Activated CD8-positive, alpha-beta memory T cell treated with anti-CD3 and anti-CD28 coated beads for 1 hour (primary cell): ENCODE data around the gene NUP153.
A peak's percentile ranks its signal among the peaks of the same experiment; 100 is the strongest.
"Not testable (repeated sequence)": the region's sequence is repeated elsewhere in the genome, so short reads cannot be mapped to it uniquely, and the experiment has no call there.

Source experiments
- DNase-seq, 2 donors: peaks; one replicate each; pipeline ENCODE4 v3.0.0-alpha.2; 2020; ENCODE audit warnings: low read depth in 1 of 2; ENCODE audit errors: extremely low read depth in 1 of 2

NUP153 gene

GRCh38 chr6:17612048-17612447 is 94.7 kb downstream of the NUP153 start:
- DNase-seq, result no peak

GRCh38 chr6:17610835-17611234 is 95.9 kb downstream of the NUP153 start:
- no peak for DNase-seq

GRCh38 chr6:17606606-17607005 is 100.1 kb downstream of the NUP153 start:
- no peak for DNase-seq

GRCh38 chr6:17602888-17603287 is 103.8 kb downstream of the NUP153 start:
- DNase-seq, result no peak

GRCh38 chr6:17601386-17601703 is 105.4 kb downstream of the NUP153 start:
- no peak for DNase-seq

GRCh38 chr6:17600527-17601385 is 106.0 kb downstream of the NUP153 start:
- DNase-seq, result peak in 1 of 2 donors; percentile 25

GRCh38 chr6:17599877-17600526 is 106.7 kb downstream of the NUP153 start, which contains the start of gene FAM8A1:
TSS of gene FAM8A1 (plus strand) at chr6:17600302. CDS start at chr6:17600410, 108 bp downstream.
- DNase-seq, result peak; percentile 91 to 97

- DNase-seq, result no peak
Observed at GRCh38 chr6:17596085-17596484, 110.6 kb downstream of the NUP153 start.

- DNase-seq, result no peak
Observed at GRCh38 chr6:17593246-17593645, 113.5 kb downstream of the NUP153 start.

GRCh38 chr6:17591287-17591686 is 115.4 kb downstream of the NUP153 start:
- no peak for DNase-seq

GRCh38 chr6:17589406-17590096 is 117.2 kb downstream of the NUP153 start:
- no peak for DNase-seq

- no peak for DNase-seq
Observed at GRCh38 chr6:17588011-17588410, 118.7 kb downstream of the NUP153 start.

- DNase-seq, result not testable (repeated sequence)
Observed at GRCh38 chr6:17586623-17587022, 120.1 kb downstream of the NUP153 start.

GRCh38 chr6:17585766-17586490 is 120.8 kb downstream of the NUP153 start:
- no peak for DNase-seq

GRCh38 chr6:17584241-17584803 is 122.4 kb downstream of the NUP153 start:
- DNase-seq, result no peak

GRCh38 chr6:17583811-17584210 is 122.9 kb downstream of the NUP153 start:
- DNase-seq, result no peak

- DNase-seq, result not testable (repeated sequence)
Observed at GRCh38 chr6:17581282-17581681, 125.4 kb downstream of the NUP153 start.

GRCh38 chr6:17580518-17581048 is 126.1 kb downstream of the NUP153 start:
- peak in 1 of 2 donors; percentile 16 for DNase-seq

- no peak for DNase-seq
Observed at GRCh38 chr6:17577059-17577458, 129.7 kb downstream of the NUP153 start.

- no peak for DNase-seq
Observed at GRCh38 chr6:17574866-17575560, 131.7 kb downstream of the NUP153 start.
